8988T (cell line): ENCODE results near the gene APOBEC3B.
A peak's percentile ranks its signal among the peaks of the same experiment; 100 is the strongest.
"Not testable (repeated sequence)": the region's sequence is repeated elsewhere in the genome, so short reads cannot be mapped to it uniquely, and the experiment has no call there.

ENCODE experiments used
- DNase-seq: peaks from one replicate; pipeline ENCODE4 v3.0.0; 2011

APOBEC3B gene

GRCh38 chr22:38968801-38969200, 13.3 kb upstream of the APOBEC3B start:
- no peak for DNase-seq

- no peak for DNase-seq
These were observed 11.6 kb upstream of the APOBEC3B start for GRCh38 chr22:38970551-38970950.

GRCh38 chr22:38971202-38971601, 10.9 kb upstream of the APOBEC3B start:
- DNase-seq = no peak

- DNase-seq = no peak
These were observed 10.4 kb upstream of the APOBEC3B start for GRCh38 chr22:38971791-38972190.

GRCh38 chr22:38972558-38972957, 9.6 kb upstream of the APOBEC3B start:
- no peak for DNase-seq

- DNase-seq = peak; percentile 51
These were observed 8.6 kb upstream of the APOBEC3B start for GRCh38 chr22:38973289-38974169.

- DNase-seq = no peak
These were observed 7.8 kb upstream of the APOBEC3B start for GRCh38 chr22:38974170-38974825.

- no peak for DNase-seq
These were observed 7.3 kb upstream of the APOBEC3B start for GRCh38 chr22:38974826-38975175.

- not testable (repeated sequence) for DNase-seq
These were observed 4.9 kb upstream of the APOBEC3B start for GRCh38 chr22:38977289-38977688.

- DNase-seq = not testable (repeated sequence)
These were observed 1.6 kb upstream of the APOBEC3B start for GRCh38 chr22:38980587-38980986.

- peak; percentile 53 for DNase-seq
These were observed 849 bp upstream of the APOBEC3B start for GRCh38 chr22:38981005-38981991.

GRCh38 chr22:38984224-38984623, 2.1 kb downstream of the APOBEC3B start:
- DNase-seq = no peak

- not testable (repeated sequence) for DNase-seq
These were observed 2.9 kb downstream of the APOBEC3B start for GRCh38 chr22:38984784-38985757.

- no peak for DNase-seq
These were observed 4.5 kb downstream of the APOBEC3B start for GRCh38 chr22:38986629-38987028.

- no peak for DNase-seq
These were observed 5.2 kb downstream of the APOBEC3B start for GRCh38 chr22:38987171-38987895.

GRCh38 chr22:38989466-38989865, 7.3 kb downstream of the APOBEC3B start:
- no peak for DNase-seq

- not testable (repeated sequence) for DNase-seq
These were observed 10.8 kb downstream of the APOBEC3B start for GRCh38 chr22:38992871-38993371.

GRCh38 chr22:38996105-38996504, 14.0 kb downstream of the APOBEC3B start:
- DNase-seq = no peak

- DNase-seq = no peak
These were observed 15.4 kb downstream of the APOBEC3B start for GRCh38 chr22:38997518-38997917.

- DNase-seq = peak; percentile 61
These were observed 21.1 kb downstream of the APOBEC3B start for GRCh38 chr22:39003165-39003638.

GRCh38 chr22:39007177-39007576, 25.0 kb downstream of the APOBEC3B start:
- no peak for DNase-seq
